Right lobe of liver (tissue), 4 donors: Measurements from ENCODE around the gene PCID2.

Experiments
- CTCF ChIP-seq, 4 donors: fragments of 200-600 bp in 3 of 4; fragments of 450-650 bp in 1 of 4; IDR thresholded peaks; one replicate each; pipeline versions ENCODE4 v1.5.1 to v1.8.0; 2016 to 2022; ENCODE audit warnings: antibody characterized with exemption in 4 of 4, mild to moderate bottlenecking in 2 of 4
- POLR2A ChIP-seq: fragments of 450-650 bp; IDR thresholded peaks from one replicate; pipeline ENCODE4 v1.6.1; 2017; ENCODE audit warnings: antibody characterized with exemption, mild to moderate bottlenecking
- donor health status: DM: no; HTN: no; CAD: no.
- donor health status: DM: no; HTN: no; CAD: no.
- donor health status: DM: no; HTN: yes; CAD: no.

GRCh38 chr13:113159701-113160100, 48.8 kb downstream of the PCID2 start:
- TF ChIP-seq CTCF (IDR thresholded peaks at IDR 0.05): no peak
- TF ChIP-seq POLR2A: no peak
